Measurements from ENCODE around the gene SMIM29. TPM values are rescaled to one million over a fixed set of nuclear protein-coding genes. Genes with fewer than 3 reads are reported as not detected.

The SMIM29 gene
- total and polyA plus RNA-seq, 10 of the 15 experiments (the other 5 are each of a cell fraction or from before 2014, with no cell fraction given): 7.1 to 30.0 (median 16.2) TPM

DNA sequence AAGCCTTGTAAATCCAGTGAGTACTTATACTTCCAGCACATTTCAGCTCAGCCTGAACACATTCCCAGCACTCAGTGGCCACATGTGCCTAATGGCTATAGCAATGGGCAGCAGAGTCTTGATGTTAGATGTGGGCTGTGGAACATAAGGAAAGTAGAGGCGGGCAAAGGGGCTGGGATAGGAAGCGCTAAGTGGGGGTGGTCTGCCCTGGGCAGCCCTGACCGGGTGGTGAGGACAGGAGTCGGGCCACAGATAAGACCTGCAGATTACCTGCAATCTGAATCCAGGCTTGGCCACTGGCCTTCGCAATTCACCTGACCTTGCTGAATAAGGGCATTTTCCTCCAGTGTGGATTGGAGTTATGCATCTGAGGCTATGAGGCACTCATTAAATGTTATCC is 23.3 kb downstream of the SMIM29 start:
- BruUV-seq (replicated peaks): no TSS peak
- TF ChIP-seq ETV6 (conservative IDR thresholded peaks at IDR 0.05 in 1 of 2, IDR thresholded peaks at IDR 0.05 in 1 of 2; ENCODE audit: borderline replicate concordance in 1 of 2, low read depth in 1 of 2): no peak
- TF ChIP-seq, protein P1, sequence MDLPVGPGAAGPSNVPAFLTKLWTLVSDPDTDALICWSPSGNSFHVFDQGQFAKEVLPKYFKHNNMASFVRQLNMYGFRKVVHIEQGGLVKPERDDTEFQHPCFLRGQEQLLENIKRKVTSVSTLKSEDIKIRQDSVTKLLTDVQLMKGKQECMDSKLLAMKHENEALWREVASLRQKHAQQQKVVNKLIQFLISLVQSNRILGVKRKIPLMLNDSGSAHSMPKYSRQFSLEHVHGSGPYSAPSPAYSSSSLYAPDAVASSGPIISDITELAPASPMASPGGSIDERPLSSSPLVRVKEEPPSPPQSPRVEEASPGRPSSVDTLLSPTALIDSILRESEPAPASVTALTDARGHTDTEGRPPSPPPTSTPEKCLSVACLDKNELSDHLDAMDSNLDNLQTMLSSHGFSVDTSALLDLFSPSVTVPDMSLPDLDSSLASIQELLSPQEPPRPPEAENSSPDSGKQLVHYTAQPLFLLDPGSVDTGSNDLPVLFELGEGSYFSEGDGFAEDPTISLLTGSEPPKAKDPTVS (IDR thresholded peaks at IDR 0.05; ENCODE audit: low read depth, low read length): no peak
- TF ChIP-seq SIX5 (IDR thresholded peaks at IDR 0.05; ENCODE audit: low read depth, low read length, severe bottlenecking): no peak
- TF ChIP-seq, protein P2, sequence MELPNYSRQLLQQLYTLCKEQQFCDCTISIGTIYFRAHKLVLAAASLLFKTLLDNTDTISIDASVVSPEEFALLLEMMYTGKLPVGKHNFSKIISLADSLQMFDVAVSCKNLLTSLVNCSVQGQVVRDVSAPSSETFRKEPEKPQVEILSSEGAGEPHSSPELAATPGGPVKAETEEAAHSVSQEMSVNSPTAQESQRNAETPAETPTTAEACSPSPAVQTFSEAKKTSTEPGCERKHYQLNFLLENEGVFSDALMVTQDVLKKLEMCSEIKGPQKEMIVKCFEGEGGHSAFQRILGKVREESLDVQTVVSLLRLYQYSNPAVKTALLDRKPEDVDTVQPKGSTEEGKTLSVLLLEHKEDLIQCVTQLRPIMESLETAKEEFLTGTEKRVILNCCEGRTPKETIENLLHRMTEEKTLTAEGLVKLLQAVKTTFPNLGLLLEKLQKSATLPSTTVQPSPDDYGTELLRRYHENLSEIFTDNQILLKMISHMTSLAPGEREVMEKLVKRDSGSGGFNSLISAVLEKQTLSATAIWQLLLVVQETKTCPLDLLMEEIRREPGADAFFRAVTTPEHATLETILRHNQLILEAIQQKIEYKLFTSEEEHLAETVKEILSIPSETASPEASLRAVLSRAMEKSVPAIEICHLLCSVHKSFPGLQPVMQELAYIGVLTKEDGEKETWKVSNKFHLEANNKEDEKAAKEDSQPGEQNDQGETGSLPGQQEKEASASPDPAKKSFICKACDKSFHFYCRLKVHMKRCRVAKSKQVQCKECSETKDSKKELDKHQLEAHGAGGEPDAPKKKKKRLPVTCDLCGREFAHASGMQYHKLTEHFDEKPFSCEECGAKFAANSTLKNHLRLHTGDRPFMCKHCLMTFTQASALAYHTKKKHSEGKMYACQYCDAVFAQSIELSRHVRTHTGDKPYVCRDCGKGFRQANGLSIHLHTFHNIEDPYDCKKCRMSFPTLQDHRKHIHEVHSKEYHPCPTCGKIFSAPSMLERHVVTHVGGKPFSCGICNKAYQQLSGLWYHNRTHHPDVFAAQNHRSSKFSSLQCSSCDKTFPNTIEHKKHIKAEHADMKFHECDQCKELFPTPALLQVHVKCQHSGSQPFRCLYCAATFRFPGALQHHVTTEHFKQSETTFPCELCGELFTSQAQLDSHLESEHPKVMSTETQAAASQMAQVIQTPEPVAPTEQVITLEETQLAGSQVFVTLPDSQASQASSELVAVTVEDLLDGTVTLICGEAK (IDR thresholded peaks at IDR 0.05; ENCODE audit: borderline replicate concordance): no peak
- no peak for TF ChIP-seq CREB1 (IDR thresholded peaks at IDR 0.05; ENCODE audit: low read depth)
- TF ChIP-seq DPF2 (IDR thresholded peaks at IDR 0.05): no peak
- TF ChIP-seq, protein P3, sequence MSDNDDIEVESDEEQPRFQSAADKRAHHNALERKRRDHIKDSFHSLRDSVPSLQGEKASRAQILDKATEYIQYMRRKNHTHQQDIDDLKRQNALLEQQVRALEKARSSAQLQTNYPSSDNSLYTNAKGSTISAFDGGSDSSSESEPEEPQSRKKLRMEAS (IDR thresholded peaks at IDR 0.05; ENCODE audit: low read depth, low read length): no peak
- H3K27ac ChIP-seq (ENCODE audit: control insufficient read depth, insufficient read depth): no peak overlapping the region
- no peaks in the 10 kb centered on the region for H3K27me3 ChIP-seq (replicated peaks in 1 of 2; ENCODE audit: control insufficient read depth in 2 of 2, insufficient read depth in 2 of 2, low read length in 1 of 2)
- no peak for DNase-seq (ENCODE audit: low read depth, low spot score)
- in situ Hi-C loops (cut with MboI): loop anchor here (25.0 kb wide), 1 partner anchor 387 kb away; no protein-coding TSS in a partner anchor
- ChIA-PET POLR2A (interaction anchor here (1.2 kb wide), 1 partner anchor 12 kb away, joined by 5 read pairs; the partner anchor contains the start of gene HMGA1), RAD21 (ENCODE audit: unreplicated experiment) (no interaction called here), SMC1A (ENCODE audit: uncharacterized antibody, unreplicated experiment) (interaction anchor here (0.6 to 1.6 kb wide), 2 partner anchors 71 to 168 kb away, joined by 3 to 4 read pairs; no protein-coding TSS in a partner anchor), CTCF (no interaction called here)
- no peak overlapping the region for H2AFZ ChIP-seq (ENCODE audit: control insufficient read depth, low read depth, low read length)
- WGBS (ENCODE audit: insufficient coverage, insufficient replicate concordance, low lambda C conversion rate, missing lambda C conversion rate): 100% methylated on average over 5 of the region's 5 CpGs
- no peaks in the 10 kb centered on the region for H3K36me3 ChIP-seq (ENCODE audit: control insufficient read depth in 2 of 2, insufficient read depth in 2 of 2, low read length in 1 of 2)
- intact Hi-C loops (cut with micrococcal nuclease; ENCODE audit: unreplicated experiment): no loop called here
- H3K4me3 ChIP-seq: no peak overlapping the region
- H3K4me1 ChIP-seq (ENCODE audit: control insufficient read depth, insufficient read depth, low read length): peaks cover 34% of the 10 kb centered on the region
- no peak for ATAC-seq
- no peak for FAIRE-seq
- no peaks in the 10 kb centered on the region for H4K20me1 ChIP-seq (ENCODE audit: control insufficient read depth, insufficient read depth)
- H3K9ac ChIP-seq (ENCODE audit: control insufficient read depth, insufficient read depth, low read length): no peak overlapping the region
- H3K4me2 ChIP-seq (ENCODE audit: control insufficient read depth, insufficient read depth): no peak overlapping the region
- H3K79me2 ChIP-seq (ENCODE audit: control insufficient read depth, insufficient read depth, low read length): no peaks in the 10 kb centered on the region
- H3K9me3 ChIP-seq (replicated peaks; ENCODE audit: control insufficient read depth, insufficient read depth, low read length): no peaks in the 10 kb centered on the region
